GM18511 (cell line): Measurements from ENCODE around the gene MPL.
A peak's percentile ranks its signal among the peaks of the same experiment; 100 is the strongest.
"Not testable (repeated sequence)": the region's sequence is repeated elsewhere in the genome, so short reads cannot be mapped to it uniquely, and the experiment has no call there.

Experiments used
- ATAC-seq: cut with Tn5 transposase; IDR thresholded peaks from one replicate; pipeline ENCODE4 v1.9.1; 2021; ENCODE audit warnings: mild to moderate bottlenecking, moderate library complexity; ENCODE audit not compliant: unreplicated experiment

The MPL gene

DNA sequence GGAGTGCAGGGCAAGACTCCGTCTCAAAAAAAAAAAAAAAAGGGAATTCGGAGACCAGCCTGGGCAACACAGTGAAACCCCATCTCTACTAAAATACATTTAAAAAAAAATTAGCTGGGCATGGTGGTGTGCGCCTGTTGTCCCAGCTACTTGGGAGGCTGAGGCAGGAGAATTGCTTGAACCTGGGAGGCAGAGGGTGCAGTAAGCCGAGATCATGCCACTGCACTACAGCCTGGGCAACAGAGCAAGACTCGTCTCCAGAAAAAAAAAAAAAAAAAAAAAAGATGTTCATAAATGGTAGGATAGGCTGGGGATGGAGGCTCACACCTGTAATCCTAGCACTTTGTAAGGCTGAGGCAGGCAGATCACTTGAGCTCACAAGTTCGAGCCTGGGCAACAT lies 32.2 kb downstream of the MPL start:
- not testable (repeated sequence) for ATAC-seq

- no peak for ATAC-seq
These were observed 32.9 kb downstream of the MPL start for GRCh38 chr1:43370564-43370963.

DNA sequence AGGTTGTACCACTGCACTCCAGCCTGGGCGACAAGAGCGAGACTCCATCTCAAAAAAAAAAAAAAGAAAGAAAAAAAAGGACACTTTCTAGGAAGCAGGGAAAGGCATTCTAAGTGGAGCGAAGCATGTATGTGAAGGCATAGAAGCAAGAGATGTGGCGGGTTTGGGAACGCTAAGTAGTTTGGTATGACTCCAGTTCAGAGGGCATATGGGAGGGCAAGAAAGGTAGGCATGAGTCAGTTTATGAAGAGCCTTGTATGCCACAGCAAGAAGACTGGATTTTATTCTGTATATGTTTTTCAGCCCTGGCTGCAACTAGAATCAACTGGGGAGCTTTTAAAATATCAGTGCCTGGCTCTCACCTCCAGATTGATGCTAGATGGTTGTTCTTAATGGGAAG lies 34.6 kb downstream of the MPL start:
- no peak for ATAC-seq

- ATAC-seq, result no peak
These were observed 35.7 kb downstream of the MPL start for GRCh38 chr1:43373066-43373940.

DNA sequence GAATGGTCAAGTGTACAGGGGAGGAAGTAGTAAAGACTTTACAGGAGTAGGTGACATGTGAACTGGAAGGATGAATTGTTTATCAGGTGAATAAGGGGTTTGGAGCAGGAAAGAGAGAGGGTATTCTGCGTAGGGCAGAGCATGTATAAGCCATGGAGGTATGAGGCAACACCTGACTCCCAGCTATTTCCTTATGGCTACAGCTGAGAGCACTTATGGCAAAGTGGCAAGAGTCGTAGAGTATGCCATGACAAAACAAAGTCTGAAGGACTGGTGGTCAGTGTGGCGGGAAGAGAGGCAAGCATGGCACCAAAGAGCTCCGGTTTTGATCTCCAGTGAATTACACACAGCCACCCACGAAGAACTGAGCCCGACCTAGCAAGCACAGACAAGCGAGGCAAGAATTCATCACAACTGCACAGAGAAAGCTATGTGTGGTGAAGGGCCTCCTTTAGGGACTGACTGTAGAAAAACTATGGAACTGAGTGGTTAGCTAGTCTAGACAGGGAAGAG lies 39.2 kb downstream of the MPL start:
- ATAC-seq, result no peak

GRCh38 chr1:43377831-43378230 lies 40.2 kb downstream of the MPL start:
- no peak for ATAC-seq

GRCh38 chr1:43379476-43379875 lies 41.9 kb downstream of the MPL start:
- no peak for ATAC-seq

DNA sequence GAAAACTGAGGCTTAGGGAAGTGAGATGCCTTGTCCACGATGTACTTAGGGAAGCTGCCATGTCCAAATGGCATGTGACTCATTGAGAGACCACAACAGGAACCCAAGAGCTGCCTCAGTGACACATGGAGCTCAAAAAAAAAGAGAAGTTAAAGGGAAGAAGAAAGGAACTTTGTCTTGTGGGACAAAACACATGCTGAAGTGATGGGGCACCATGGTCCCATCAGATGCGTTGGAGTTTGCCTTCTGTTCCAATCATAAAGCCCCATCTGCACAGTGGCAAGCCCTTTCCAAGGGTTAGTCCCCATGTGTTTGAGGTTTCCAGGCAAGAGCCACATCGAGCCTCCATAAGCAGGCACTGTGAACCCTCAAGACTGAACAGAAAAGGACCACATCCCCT lies 44.0 kb downstream of the MPL start:
- ATAC-seq, result no peak

GRCh38 chr1:43382027-43382779 lies 44.6 kb downstream of the MPL start:
- ATAC-seq, result no peak

GRCh38 chr1:43383449-43383848 lies 45.8 kb downstream of the MPL start:
- ATAC-seq, result no peak

DNA sequence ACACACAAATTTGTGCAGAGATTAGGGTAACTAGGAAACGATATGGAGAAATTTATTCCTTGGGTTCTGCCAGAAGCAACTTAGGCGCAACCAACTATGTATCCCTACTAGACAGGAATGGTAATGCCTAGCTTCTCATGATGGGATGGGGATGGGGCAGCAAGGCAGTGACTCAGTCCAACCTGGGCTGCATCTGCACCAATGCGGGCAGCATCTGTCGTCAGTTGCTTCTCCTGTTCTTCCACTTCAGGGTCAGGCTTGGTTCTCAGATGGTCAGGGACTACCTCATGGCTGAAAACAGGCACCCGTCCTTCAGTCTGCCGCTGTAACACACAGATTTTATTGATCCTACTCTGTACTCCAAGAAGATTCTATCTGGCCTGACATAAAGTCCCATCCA lies 49.1 kb downstream of the MPL start:
- ATAC-seq, result no peak

DNA sequence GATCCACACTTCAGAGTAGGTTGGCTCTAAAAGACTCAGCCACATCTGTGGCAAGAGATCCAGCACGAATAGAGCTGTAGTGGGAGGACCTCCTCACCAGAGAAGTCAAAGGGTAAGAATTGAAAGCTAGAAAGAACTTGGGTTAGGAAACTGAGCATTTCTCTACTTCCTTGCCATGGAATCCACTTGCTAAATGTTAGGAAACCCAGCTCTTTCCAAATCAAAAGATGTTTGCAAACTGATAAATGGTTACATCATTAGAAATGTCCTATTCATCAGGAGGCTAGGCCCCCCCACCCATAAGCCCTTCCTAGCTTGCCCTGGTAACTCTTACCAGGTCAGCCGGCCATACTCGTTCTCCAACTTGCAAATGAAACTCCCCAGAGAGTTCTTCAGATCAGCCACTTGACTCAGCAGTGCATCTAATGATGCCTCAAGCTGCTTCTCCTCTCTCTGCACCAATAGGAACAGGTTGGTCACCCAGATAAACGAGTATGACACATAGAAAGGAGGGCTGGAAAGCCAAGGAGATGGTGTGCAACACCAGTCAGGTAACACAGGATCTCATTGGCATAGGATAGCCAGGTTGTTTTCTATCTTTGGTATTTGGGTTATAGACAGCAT lies 50.5 kb downstream of the MPL start:
- ATAC-seq, result no peak

GRCh38 chr1:43388613-43389012 lies 51.0 kb downstream of the MPL start:
- no peak for ATAC-seq

- peak; percentile 94 for ATAC-seq
These were observed 52.0 kb downstream of the MPL start, which contains the start of the genes MED8 and SZT2 for GRCh38 chr1:43389326-43390313. TSS of gene MED8 (minus strand) at chr1:43389800. CDS start at chr1:43389764, 36 bp downstream. TSS of gene SZT2 (plus strand) at chr1:43389899. CDS start at chr1:43389969, 70 bp downstream.

DNA sequence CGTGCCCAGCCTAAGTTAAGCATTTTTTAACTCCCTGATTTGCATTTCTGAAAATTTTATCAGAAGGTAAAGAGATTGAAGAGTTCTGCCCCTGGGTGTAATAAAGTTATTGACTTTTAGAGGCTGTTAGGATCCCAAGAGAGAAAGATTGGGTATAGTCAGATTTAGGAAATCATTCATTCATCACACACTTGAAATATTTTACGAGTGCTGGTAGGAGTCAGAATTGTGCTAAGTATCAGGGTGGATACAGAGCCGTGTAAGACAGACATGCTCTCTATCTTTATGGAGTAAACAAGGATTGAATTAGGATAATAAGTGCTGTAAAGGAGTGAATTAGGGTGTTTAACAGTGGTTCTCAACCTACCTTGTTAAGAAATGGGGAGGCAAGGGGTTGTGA lies 55.1 kb downstream of the MPL start:
- ATAC-seq, result no peak

DNA sequence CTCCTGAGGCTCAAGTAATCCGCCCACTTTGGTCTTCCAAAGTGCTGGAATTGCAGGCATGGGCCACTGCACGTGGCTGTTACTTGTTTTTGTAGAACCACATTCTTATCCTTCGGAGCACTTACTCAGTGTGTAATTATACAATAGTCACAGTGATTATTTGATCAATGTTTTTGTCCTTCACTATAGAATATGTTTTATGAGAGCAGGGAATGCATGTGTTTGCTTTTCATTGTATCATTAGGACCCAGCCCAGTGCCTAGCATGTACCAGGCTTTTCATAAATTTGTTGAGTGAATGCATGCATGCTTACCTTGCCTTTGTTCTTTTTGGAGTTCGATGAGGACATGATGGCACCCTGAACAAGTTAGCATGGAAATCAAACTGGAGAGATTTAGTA lies 57.9 kb downstream of the MPL start:
- no peak for ATAC-seq

DNA sequence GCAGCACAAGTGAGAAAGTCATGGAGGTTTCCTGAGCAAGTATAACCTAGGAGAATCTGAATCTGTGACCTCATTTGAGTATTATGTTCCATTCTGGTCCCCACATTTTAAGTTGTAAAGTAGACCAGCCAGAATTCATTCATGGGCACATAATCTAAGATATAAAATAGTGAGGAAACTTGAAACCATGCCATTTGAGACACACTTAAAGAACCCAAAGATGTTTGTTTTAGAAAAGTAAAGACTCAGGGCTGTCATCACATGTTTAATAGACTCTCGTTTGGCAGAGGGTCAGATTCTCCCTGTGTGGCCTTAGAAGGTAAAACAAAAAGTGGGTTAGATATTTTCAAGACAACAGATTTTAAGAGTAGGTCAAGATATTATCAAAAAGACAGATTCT lies 58.4 kb downstream of the MPL start:
- no peak for ATAC-seq

GRCh38 chr1:43398227-43398626 lies 60.6 kb downstream of the MPL start:
- no peak for ATAC-seq

DNA sequence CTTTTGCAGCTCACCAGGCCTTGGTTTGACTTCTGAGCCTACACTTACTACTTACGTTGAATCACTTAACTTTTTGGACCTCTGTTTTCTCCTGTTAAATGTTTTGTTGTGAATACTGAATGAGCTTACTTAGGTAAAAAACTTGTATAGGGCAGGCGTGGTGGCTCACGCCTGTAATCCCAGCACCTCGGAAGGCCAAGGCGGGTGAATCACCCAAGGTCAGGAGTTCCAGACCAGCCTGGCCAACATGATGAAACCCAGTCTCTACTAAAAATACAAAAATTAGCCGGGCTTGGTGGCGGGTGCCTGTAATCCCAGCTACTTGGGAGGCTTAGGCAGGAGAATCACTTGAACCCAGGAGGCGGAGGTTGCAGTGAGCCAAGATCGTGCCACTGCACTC lies 62.8 kb downstream of the MPL start:
- ATAC-seq, result not testable (repeated sequence)
